HG03103 (cell line): Measurements from ENCODE around the gene TTC39B.

Source experiments
- ATAC-seq: cut with Tn5 transposase; IDR thresholded peaks from one replicate; pipeline ENCODE4 v1.9.1; 2021; ENCODE audit warnings: low read depth; ENCODE audit not compliant: unreplicated experiment

TTC39B gene

GRCh38 chr9:15187589-15187988, 119.4 kb downstream of the TTC39B start:
- ATAC-seq: no peak

GRCh38 chr9:15182730-15183129, 124.3 kb downstream of the TTC39B start:
- ATAC-seq: no peak

DNA sequence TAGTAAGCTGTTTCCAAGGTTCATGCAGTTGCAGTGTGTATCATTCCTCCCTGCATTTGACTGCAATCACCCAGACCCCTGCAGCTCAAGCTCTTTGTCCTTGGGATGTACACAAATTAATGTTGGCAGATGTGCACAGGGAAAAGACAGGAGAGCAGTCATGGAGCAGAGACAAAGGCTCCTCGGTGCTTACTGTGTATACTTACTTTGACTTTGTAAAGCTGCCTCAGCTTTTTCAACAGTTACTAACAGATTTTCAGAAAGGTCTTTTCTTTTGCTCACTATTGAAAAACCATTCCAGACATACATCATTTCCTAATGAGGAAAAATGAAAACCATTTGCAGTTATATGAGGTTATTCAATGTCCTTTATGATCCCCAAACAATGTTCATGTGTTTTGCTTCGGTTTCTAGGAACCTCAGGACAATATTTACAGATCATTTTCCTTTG, 124.9 kb downstream of the TTC39B start:
- no peak for ATAC-seq

DNA sequence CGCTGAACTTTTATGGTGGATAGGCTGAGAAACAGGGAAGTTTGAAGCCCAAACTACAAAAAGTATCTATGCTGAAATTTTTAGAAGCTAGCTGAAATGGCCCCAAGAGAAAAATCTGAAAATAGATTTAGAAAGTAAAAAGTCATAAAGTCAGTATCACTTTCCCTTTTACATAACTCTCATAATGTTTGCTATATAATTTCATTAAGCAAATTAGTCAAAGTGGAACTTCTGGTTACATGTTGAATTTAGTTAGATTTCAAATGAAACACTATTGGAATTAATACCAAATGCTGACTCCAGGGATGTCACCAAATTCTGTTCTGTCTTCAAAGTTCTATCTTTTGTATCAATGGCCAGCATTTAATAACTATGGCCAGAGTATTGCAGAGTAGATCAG, 126.9 kb downstream of the TTC39B start:
- ATAC-seq: no peak

- no peak for ATAC-seq
Measured at GRCh38 chr9:15178631-15179030, 128.4 kb downstream of the TTC39B start.

- ATAC-seq: no peak
Measured at GRCh38 chr9:15176836-15177235, 130.2 kb downstream of the TTC39B start.

GRCh38 chr9:15163931-15164330, 143.1 kb downstream of the TTC39B start:
- no peak for ATAC-seq

DNA sequence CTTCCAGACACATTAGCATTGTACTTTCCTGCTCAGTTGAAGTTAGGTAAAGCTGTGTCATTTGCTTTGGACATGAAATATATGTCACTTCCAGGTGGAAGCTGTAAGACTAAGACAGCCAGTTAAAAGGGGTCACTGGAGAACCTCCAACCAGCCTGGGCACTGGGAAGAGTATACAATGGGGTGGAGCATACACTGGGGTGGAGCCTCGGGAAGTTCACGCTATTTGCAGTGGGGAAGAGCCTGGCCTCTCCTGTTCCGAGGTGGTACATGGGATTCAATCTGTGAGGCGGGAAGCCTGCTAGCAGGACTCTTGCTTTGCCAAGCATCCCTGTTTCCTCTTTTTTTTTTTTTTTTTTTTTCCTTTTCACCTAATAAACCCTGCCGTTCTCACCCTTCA, 145.3 kb downstream of the TTC39B start:
- no peak for ATAC-seq

- no peak for ATAC-seq
Measured at GRCh38 chr9:15160673-15161072, 146.3 kb downstream of the TTC39B start.

DNA sequence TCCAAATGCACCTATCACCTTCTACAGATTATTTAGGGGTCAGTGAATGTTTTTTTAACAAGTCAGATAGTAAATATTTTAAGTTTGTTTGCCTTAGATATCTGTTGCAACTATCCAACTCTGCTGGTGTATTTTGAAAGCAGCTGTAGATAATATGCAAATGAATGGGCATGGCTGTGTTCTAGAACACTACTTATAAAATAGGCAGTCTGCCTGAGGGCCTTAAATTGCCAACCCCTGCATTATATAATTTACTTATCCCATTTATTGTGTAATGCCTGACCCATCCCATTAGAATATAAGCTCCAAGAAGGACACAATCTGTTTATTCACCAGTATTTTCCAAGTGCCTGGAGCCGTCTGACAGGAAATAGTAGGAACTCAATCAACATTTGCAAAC, 149.0 kb downstream of the TTC39B start:
- no peak for ATAC-seq

DNA sequence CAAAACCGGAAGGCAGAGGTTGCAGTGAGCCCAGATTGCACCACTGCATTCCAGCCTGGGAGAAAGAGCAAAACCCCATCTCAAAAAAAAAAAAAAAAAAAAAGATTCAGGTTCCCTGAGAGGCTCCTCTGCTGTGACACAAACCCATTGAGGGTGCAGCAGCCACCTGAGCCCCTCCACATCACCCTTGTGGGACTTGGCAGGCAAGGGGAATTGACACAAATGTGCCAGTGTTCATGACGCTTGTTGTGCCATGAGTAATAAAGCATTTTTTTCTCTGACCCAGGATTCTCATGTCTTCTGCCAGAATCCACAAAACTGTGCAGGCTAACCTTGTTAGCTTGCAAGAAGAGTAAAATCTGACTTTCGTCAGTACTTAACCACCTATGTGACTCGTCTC, 149.6 kb downstream of the TTC39B start:
- no peak for ATAC-seq

DNA sequence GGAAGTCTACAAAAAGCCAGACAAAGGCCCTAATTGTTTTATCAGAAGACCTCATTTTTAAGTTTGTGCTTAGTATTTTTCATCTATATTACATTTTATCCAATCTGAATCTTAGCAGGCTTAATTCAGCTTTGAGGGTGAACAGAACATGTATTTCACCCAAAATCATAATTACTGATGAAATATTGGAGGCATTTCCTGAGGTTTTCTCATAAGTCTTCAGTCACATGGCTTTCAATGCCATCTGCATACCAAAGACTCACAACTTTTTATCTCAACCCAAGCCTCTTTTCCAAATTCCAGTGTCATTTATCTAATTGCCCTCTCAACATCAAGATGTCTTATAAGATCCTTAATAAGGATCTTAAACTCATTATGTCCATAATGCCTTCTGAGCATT, 150.8 kb downstream of the TTC39B start:
- no peak for ATAC-seq

DNA sequence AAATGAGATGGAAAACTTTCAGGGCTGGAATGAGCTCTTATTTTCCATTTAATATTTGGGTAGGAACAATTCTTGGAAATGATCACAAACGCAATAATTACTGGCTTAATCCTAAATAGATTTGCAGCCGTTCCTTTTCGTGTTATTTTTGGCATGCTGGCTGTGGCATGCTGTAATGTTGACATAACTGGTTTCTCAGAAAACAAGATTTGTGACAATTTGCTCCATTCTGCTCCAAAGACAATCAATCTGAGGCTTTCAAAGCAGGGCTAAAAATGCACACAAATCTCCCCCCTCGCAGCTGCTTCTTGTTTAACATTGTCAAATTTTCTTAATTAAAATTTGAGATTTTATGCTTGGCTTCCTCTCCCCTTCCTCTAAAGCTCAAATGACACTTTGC, 151.2 kb downstream of the TTC39B start:
- ATAC-seq: no peak

DNA sequence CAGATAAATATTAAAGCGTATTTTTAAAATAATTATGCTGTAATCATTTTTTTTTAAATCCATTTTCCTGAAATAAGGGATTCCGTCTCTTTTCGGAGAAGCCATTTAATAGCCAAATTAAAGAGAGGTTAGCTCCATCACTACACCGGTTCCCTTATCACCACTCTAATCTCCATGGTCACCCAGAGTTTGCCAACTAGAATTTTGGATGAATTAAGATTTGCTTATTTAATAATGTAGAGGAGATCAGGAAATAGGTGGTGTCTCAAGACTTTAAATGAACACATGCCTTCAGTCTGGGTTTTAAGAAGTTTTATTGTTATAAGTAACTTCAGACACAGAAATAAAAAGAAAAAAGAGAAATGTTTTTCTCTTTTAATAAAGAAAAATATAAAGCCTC, 151.7 kb downstream of the TTC39B start:
- no peak for ATAC-seq

DNA sequence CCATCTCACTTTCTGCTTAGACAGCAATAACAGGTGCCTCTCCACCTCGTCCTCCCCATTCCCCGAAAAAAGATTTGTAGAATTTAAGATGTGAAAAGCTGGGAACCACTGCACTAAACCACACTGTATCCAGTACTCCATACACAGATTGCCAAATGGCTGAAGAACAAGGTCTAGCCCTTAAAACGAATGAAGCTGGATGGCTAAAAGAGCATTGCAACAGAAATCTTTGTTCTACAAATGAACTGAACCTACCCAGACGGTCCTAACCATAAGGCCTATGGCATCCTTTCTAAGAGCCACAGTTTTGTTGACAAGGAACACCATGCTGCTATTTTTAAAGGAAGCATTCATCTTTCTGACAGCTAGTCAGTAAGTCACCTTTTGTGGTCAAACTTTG, 152.3 kb downstream of the TTC39B start:
- no peak for ATAC-seq

DNA sequence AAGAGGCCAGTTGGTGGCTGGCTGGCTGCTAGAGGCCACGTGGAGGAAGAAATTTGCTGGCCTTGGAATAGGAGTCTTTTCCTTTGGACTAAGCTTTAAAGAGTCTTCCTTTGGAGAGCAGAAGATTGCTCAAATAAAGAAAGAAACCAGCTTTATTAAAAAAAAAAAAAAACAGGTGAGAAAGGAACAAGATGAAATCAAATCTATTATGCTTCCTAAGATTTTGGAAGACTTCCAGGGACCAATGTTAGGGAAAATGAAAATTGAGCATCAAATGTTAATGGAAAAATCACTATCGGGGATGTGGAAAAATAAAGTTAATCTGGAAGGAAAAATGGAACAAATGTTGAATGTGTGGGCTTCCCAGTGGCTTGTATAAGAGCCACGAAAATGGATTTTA, 153.1 kb downstream of the TTC39B start:
- ATAC-seq: no peak

GRCh38 chr9:15150939-15151338, 156.1 kb downstream of the TTC39B start:
- ATAC-seq: no peak

DNA sequence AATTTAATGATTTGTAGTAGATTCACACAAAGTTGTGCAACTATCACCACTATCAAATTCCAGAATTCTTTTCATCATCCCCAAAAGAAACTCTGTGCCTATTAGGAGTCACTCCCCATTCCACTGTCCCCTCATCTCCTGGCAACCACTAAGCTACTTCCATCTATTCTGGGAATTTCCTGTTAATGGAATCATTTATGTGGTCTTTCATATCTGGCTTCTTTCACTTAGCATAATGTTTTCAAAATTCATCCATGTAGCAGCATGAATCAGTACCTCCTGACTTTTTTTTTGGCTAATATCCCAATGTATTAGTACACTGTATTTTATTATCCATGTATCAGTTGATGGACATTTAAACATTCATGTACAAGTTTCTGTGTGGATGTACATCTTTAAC, 157.6 kb downstream of the TTC39B start:
- ATAC-seq: no peak

DNA sequence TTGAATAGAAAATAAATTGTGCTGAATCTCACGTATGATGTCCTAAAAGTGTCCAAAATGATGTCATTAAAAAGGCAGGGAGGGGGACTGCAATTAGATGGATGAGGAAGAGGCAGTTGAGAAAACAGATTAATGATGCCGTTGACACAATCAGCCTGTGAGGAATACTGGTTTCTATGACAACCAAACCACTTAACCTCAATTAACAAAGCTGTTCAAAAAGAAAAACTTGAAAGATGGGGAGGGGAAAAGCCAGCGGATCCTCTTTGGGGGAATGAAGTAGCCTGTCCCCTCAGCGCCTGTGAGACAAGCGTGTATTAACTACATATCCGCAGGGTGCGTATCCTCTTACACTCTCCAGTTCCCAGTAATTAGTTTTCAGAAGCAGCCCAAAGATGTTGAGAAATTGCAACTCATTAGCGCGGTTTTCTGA, 160.7 kb downstream of the TTC39B start:
- no peak for ATAC-seq

DNA sequence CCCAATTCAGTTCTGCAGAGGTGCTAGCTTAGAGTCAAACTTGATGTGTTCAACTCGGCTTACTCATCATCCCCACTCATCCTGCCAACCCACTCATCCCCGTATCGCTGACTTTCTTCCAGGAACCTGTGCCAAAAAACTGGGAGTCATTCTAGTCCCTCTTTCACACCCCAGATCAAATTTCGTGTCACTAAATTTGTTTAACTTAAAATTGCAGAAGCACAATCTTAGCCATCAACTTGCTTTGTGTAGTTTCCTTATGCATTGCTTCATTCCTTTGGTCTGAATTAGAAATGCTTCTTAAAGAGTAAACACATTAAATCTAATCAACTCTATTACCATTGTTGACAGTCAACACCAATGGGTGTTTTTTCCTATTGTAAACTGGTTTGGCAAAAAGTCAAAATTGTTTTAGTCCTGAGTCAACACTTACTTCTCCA, 162.4 kb downstream of the TTC39B start:
- no peak for ATAC-seq

GRCh38 chr9:15142878-15143534, 164.0 kb downstream of the TTC39B start:
- ATAC-seq: peak; percentile 98

DNA sequence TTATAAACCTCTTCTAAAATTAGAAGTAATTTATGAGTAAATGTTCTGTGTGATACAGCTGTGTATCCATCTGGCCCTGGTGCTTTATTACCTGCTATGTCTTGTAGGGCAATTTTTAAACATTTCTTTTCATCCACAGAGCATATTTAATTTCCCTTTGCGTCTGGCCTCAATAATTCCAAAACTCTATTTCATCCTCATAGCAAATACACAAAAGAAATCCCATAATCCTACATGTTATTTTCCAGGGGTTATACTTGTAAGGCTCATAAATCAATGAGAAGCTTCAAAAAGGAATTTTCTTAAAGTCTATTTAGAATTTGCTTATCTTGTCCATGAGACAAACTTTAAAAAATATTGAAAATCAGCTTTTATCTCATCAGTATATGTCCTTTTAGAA, 167.0 kb downstream of the TTC39B start:
- ATAC-seq: no peak

- no peak for ATAC-seq
Measured at GRCh38 chr9:15139469-15139868, 167.5 kb downstream of the TTC39B start.
